GM12864 (cell line): Measurements from ENCODE around the gene GCSAML.

Source experiments
- DNase-seq: peaks from one replicate; pipeline ENCODE4 v3.0.0-alpha.2; 2011; ENCODE audit warnings: low read depth
- H3K4me3 ChIP-seq: 2 replicates; pipeline ENCODE4 v1.5.1; 2011; ENCODE audit warnings: mild to moderate bottlenecking, low read depth, low read length, control low read depth
- TF ChIP-seq, protein P1 (sequence below): IDR thresholded peaks from 2 replicates; pipeline ENCODE4 v1.5.1; 2011; ENCODE audit warnings: low read depth, mild to moderate bottlenecking, moderate library complexity, low read length, control low read depth, inconsistent platforms; ENCODE audit errors: missing control alignments

Gene GCSAML

DNA sequence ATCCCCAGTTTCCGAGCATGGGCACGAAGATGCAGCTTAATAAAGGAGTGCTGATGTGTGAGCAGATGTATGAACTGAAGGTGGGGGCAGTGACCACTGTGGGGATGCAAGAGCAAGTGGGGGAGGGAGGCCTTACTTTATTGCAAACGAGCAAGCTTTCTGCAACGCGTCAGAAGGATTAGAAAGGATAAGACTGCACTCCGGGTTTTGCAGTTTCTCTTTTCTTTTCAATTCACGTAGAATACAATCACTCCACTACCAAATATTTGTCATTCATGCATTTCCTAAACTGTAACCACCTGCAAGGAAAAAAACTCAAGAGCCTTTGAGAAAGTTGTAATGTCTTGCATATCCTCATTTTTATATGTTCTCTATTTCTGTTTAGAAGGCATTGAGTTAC lies 8.4 kb upstream of the GCSAML start:
- TF ChIP-seq, protein P1, sequence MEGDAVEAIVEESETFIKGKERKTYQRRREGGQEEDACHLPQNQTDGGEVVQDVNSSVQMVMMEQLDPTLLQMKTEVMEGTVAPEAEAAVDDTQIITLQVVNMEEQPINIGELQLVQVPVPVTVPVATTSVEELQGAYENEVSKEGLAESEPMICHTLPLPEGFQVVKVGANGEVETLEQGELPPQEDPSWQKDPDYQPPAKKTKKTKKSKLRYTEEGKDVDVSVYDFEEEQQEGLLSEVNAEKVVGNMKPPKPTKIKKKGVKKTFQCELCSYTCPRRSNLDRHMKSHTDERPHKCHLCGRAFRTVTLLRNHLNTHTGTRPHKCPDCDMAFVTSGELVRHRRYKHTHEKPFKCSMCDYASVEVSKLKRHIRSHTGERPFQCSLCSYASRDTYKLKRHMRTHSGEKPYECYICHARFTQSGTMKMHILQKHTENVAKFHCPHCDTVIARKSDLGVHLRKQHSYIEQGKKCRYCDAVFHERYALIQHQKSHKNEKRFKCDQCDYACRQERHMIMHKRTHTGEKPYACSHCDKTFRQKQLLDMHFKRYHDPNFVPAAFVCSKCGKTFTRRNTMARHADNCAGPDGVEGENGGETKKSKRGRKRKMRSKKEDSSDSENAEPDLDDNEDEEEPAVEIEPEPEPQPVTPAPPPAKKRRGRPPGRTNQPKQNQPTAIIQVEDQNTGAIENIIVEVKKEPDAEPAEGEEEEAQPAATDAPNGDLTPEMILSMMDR = no peak
- no peak overlapping the region for H3K4me3 ChIP-seq
- no peak for DNase-seq

DNA sequence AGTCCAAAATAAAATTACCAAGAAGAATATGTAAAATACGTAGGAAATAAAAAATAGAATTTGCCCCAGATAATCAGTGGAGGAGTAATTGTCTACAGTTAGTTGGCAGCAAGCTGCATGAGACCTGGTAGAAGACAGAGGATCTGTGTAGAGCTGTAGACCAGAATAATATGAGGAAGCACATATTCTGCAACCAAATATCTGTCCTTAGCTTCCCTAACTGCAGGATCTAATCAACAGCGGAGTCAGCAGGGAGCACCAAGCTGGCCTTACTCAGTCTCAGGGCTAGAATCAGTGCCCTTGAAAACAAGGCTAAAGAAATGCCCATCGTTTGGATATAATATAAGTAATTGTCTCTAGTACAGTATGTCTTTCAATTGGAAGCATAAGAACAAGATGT lies 6.1 kb upstream of the GCSAML start:
- DNase-seq = no peak
- TF ChIP-seq, protein P1 = no peak
- no peak overlapping the region for H3K4me3 ChIP-seq

DNA sequence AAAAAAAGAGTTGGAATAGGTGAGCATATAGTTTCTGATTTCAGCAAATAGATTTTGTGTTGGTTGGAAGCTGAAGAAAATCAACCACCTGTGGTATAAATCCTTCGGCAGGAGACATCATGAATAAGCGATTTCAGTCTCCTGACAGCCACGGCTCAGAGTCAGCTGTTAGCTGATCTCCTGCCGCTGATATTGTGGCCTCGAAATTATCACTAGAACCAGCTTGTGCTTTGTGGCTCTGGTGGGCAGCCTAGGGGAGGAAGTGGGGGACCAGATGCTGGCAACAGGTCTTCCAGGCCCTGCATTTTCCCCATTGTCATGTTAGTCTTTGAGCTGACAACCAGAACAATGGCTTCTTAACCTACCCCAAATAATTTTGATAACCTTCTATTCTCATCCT lies 842 bp upstream of the GCSAML start:
- TF ChIP-seq, protein P1 = no peak
- DNase-seq = no peak

DNA sequence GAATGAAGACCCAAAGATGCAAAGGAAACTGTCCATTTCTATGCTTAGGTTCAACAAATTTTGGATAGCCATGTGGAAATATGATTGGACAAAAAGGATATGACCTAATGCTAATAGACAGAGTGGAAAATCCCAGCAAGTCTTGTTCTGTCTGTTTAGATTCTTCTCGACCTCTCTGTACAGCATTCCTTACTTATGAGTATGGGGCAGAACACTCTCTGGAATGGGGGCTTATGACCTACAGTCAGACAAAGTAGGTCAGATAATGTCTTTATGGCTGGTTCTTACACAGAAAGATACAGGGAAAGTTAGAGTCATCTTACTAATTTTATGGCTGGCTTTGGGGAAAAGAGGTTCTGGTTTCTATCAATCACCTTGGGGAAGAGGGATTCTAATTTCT lies 2.8 kb downstream of the GCSAML start:
- no peak overlapping the region for H3K4me3 ChIP-seq
- no peak for DNase-seq
- TF ChIP-seq, protein P1 = no peak

More for the DNA sequence above, 842 bp upstream of the GCSAML start:
- H3K4me3 ChIP-seq = no peak overlapping the region

DNA sequence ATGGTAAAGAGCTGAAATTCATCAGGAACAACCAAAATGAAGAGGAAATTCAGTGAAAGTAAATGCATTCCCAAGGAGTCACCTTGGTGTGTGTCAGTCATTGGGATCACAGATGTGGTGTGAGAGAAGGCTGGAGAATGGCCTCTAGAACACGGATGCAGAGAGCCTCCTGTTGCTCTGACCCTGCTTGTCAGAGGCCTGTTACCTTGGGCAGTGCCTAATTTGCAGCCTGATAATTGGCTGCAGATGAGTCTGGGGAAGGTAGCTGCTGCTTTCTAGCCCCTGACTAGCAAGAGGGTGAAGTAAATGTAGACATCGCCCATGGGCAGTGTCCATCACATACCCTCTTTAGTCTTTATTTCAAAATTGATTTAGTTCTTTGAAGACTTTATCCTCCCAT lies 3.3 kb downstream of the GCSAML start:
- no peak for DNase-seq
- no peak overlapping the region for H3K4me3 ChIP-seq
- TF ChIP-seq, protein P1 = no peak

DNA sequence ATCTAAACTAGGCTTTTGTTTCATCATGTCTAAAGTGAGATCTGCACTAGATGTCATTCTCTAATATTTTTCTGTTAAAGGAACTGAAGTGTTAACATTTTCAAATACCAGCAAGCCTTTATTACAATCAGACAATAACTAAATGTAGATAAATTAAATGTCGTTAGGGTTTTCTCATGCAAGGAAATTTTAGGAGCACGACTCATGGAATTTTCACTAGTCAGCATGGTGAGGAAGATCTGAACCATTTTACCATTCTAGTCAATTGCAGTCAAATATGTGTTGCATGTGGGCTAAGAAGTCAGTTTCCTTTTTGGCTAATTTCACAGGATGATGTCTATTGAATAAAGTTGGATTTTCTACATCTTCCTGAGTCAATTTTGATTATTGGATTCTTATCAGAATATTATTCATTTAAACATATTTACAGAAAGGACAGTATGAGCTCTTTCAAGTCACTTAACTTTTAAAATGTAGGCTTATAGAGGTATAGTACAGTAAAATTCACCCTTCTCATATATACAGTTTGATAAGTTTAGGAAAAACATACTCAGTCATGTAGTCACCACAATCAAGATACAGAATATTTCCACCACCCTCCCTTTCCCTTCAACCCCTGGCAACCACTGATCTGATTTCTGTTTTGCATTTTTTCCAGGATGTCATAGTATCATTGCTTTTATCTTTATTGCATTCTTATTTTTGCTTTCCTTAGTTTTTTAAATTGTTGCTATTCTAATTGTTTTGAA lies 9.2 kb downstream of the GCSAML start:
- DNase-seq = no peak

DNA sequence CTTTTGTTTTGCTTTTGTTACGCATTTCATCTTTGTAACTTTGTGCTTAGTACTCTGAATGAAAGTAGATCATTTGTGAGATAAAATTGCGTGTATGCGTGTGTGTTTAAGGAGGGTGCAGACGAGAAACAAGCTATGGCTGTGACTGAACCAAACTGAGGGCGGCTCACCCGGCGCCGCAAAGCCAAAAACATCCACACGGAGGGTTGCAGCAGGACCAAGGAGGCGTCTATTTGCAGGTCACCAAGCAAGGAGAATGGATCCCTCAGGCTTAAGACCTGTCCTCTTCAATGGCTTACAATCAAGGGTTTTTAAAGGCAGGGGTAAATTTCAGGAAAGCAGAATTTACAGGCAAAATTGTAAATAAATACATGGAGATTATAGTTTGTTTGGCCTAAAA lies 12.8 kb downstream of the GCSAML start:
- no peak for DNase-seq
- no peak overlapping the region for H3K4me3 ChIP-seq
- TF ChIP-seq, protein P1 = no peak

More for the DNA sequence above, 9.2 kb downstream of the GCSAML start:
- H3K4me3 ChIP-seq = no peak overlapping the region
- TF ChIP-seq, protein P1 = no peak
